ENCODE results near the gene FSTL4. TPM values are rescaled to one million over a fixed set of nuclear protein-coding genes. Genes with fewer than 3 reads are reported as not detected.

The FSTL4 gene
- total and polyA plus RNA-seq, 4 donors: 0.02 to 0.18 TPM; not detected in 2

DNA sequence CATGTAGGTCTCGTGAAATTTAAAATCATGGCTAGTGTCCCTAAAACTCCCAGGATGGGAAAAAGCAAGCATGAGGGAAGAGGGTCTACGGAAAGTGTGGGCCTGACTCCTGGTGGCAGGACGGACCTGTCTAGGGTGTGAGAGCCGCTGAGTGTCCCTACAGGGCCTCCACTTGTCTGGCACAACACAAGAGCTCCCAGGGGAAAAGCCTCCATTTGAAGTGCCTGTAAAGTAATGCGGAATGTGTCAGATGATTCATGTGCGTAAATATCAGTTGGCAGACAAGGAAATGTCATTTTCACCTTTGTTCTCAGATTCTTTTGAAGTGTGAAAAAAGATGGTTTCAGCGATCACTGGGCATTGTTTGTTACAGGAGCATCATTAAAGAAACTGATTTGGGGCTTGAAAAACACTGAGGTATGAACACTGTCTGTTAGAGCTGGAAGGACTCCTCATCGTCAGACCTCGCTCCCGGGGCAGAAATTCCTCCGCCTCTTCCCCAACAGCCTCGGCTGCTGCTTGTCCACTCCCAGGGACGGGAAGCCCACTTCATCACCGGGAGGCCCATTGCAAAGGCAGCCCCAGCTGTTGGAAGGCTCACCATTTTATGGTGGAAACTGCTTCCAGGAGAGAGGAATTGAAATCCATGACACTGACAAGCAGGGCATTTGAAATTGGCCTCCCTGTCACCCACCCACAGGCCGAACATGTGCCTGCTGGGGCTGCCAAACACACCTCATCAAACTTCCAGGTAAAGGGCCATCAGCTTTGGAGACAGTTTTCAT lies 240.8 kb downstream of the FSTL4 start:
- DNase-seq (ENCODE audit: low spot score): peak; percentile 21
- no peak for TF ChIP-seq EGR1 (IDR thresholded peaks at IDR 0.05; ENCODE audit: low read depth in 2 of 2)
- TF ChIP-seq, protein P1, sequence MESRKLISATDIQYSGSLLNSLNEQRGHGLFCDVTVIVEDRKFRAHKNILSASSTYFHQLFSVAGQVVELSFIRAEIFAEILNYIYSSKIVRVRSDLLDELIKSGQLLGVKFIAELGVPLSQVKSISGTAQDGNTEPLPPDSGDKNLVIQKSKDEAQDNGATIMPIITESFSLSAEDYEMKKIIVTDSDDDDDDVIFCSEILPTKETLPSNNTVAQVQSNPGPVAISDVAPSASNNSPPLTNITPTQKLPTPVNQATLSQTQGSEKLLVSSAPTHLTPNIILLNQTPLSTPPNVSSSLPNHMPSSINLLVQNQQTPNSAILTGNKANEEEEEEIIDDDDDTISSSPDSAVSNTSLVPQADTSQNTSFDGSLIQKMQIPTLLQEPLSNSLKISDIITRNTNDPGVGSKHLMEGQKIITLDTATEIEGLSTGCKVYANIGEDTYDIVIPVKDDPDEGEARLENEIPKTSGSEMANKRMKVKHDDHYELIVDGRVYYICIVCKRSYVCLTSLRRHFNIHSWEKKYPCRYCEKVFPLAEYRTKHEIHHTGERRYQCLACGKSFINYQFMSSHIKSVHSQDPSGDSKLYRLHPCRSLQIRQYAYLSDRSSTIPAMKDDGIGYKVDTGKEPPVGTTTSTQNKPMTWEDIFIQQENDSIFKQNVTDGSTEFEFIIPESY (IDR thresholded peaks at IDR 0.05): no peak
- TF ChIP-seq FOXA2 (IDR thresholded peaks at IDR 0.05): no peak
- TF ChIP-seq YY1 (IDR thresholded peaks at IDR 0.05): no peak
- no peak for TF ChIP-seq NR2F2 (IDR thresholded peaks at IDR 0.05)
- TF ChIP-seq SP1 (IDR thresholded peaks at IDR 0.05): no peak
- TF ChIP-seq HNF4G (IDR thresholded peaks at IDR 0.05): no peak
- TF ChIP-seq, protein P2, sequence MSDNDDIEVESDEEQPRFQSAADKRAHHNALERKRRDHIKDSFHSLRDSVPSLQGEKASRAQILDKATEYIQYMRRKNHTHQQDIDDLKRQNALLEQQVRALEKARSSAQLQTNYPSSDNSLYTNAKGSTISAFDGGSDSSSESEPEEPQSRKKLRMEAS (IDR thresholded peaks at IDR 0.05): no peak
- TF ChIP-seq RXRA (IDR thresholded peaks at IDR 0.05): no peak
- TF ChIP-seq FOXA1 (IDR thresholded peaks at IDR 0.05): no peak
- TF ChIP-seq HNF4A (conservative IDR thresholded peaks at IDR 0.05): no peak
- no peak for TF ChIP-seq JUND (IDR thresholded peaks at IDR 0.05)
- TF ChIP-seq, protein P3, sequence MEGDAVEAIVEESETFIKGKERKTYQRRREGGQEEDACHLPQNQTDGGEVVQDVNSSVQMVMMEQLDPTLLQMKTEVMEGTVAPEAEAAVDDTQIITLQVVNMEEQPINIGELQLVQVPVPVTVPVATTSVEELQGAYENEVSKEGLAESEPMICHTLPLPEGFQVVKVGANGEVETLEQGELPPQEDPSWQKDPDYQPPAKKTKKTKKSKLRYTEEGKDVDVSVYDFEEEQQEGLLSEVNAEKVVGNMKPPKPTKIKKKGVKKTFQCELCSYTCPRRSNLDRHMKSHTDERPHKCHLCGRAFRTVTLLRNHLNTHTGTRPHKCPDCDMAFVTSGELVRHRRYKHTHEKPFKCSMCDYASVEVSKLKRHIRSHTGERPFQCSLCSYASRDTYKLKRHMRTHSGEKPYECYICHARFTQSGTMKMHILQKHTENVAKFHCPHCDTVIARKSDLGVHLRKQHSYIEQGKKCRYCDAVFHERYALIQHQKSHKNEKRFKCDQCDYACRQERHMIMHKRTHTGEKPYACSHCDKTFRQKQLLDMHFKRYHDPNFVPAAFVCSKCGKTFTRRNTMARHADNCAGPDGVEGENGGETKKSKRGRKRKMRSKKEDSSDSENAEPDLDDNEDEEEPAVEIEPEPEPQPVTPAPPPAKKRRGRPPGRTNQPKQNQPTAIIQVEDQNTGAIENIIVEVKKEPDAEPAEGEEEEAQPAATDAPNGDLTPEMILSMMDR (IDR thresholded peaks at IDR 0.05; ENCODE audit: low read depth, low read length, missing input control): no peak

DNA sequence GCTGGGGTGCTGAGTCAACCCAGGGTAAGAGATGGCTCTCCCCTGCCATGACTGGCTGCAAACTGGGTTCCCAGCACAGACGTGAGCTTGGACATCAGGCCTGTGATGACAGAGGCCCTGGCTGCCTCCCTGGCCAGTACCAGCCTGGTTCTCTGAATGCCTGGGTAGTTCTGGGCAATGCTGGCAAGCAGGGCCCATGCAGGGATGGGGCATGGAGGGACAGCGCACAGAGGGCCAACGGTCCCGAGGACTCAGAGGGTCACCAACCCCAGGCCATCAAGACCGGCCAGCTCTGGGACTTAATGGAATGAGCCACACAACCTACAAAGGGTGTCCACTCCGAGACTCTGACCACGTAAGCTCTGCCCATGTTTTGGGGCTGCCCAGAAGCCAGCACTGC lies 241.4 kb downstream of the FSTL4 start:
- no peaks in the 10 kb centered on the region for H3K36me3 ChIP-seq (ENCODE audit: control insufficient read depth in 4 of 4, insufficient read depth in 3 of 4, low read depth in 1 of 4, low read length in 3 of 4)
- H3K27ac ChIP-seq (ENCODE audit: low read depth in 1 of 2, low read length in 2 of 2): no peak overlapping the region
- TF ChIP-seq FOXA2 (IDR thresholded peaks at IDR 0.05) (no peak), FOXA1 (IDR thresholded peaks at IDR 0.05) (no peak), NR2F2 (IDR thresholded peaks at IDR 0.05) (no peak), RXRA (IDR thresholded peaks at IDR 0.05) (no peak), SP1 (IDR thresholded peaks at IDR 0.05) (no peak), GABPA (IDR thresholded peaks at IDR 0.05 in 1 of 2, conservative IDR thresholded peaks at IDR 0.05 in 1 of 2) (no peak)
- TF ChIP-seq, protein P1 (IDR thresholded peaks at IDR 0.05): no peak
- TF ChIP-seq, protein P4, sequence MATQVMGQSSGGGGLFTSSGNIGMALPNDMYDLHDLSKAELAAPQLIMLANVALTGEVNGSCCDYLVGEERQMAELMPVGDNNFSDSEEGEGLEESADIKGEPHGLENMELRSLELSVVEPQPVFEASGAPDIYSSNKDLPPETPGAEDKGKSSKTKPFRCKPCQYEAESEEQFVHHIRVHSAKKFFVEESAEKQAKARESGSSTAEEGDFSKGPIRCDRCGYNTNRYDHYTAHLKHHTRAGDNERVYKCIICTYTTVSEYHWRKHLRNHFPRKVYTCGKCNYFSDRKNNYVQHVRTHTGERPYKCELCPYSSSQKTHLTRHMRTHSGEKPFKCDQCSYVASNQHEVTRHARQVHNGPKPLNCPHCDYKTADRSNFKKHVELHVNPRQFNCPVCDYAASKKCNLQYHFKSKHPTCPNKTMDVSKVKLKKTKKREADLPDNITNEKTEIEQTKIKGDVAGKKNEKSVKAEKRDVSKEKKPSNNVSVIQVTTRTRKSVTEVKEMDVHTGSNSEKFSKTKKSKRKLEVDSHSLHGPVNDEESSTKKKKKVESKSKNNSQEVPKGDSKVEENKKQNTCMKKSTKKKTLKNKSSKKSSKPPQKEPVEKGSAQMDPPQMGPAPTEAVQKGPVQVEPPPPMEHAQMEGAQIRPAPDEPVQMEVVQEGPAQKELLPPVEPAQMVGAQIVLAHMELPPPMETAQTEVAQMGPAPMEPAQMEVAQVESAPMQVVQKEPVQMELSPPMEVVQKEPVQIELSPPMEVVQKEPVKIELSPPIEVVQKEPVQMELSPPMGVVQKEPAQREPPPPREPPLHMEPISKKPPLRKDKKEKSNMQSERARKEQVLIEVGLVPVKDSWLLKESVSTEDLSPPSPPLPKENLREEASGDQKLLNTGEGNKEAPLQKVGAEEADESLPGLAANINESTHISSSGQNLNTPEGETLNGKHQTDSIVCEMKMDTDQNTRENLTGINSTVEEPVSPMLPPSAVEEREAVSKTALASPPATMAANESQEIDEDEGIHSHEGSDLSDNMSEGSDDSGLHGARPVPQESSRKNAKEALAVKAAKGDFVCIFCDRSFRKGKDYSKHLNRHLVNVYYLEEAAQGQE (IDR thresholded peaks at IDR 0.05): no peak
- TF ChIP-seq, protein P3 (IDR thresholded peaks at IDR 0.05; ENCODE audit: low read depth, low read length, missing input control): no peak
- H3K4me1 ChIP-seq (ENCODE audit: control insufficient read depth in 4 of 4, insufficient read depth in 4 of 4, low read length in 3 of 4): no peaks in the 10 kb centered on the region
- no peak overlapping the region for H3K4me3 ChIP-seq (ENCODE audit: low read depth in 1 of 3, low read length in 3 of 3)
- no peak overlapping the region for H3K9ac ChIP-seq (ENCODE audit: low read depth in 1 of 2, low read length in 2 of 2)
- no peaks in the 10 kb centered on the region for H3K9me3 ChIP-seq (ENCODE audit: control insufficient read depth in 4 of 4, low read length in 3 of 4)
- WGBS: 94% methylated on average over 7 of the region's 7 CpGs
- peak; percentile 14 for DNase-seq (ENCODE audit: low spot score)
- H3K27me3 ChIP-seq (ENCODE audit: control insufficient read depth in 4 of 4, insufficient read depth in 4 of 4, low read length in 3 of 4): no peaks in the 10 kb centered on the region

More for the DNA sequence above, 240.8 kb downstream of the FSTL4 start:
- Histone ChIP-seq H3K27ac (ENCODE audit: low read depth in 1 of 2, low read length in 2 of 2) (no peak overlapping the region), H3K9me3 (ENCODE audit: control insufficient read depth in 4 of 4, low read length in 3 of 4) (no peaks in the 10 kb centered on the region), H3K27me3 (ENCODE audit: control insufficient read depth in 4 of 4, insufficient read depth in 4 of 4, low read length in 3 of 4) (no peaks in the 10 kb centered on the region), H3K9ac (ENCODE audit: low read depth in 1 of 2, low read length in 2 of 2) (no peak overlapping the region), H3K4me1 (ENCODE audit: control insufficient read depth in 4 of 4, insufficient read depth in 4 of 4, low read length in 3 of 4) (no peaks in the 10 kb centered on the region), H3K4me3 (ENCODE audit: low read depth in 1 of 3, low read length in 3 of 3) (no peak overlapping the region), H3K36me3 (ENCODE audit: control insufficient read depth in 4 of 4, insufficient read depth in 3 of 4, low read depth in 1 of 4, low read length in 3 of 4) (no peaks in the 10 kb centered on the region)
- 86% methylated on average over 15 of the region's 15 CpGs for WGBS

Data from liver (tissue), 9 donors.